ENCODE results near the gene AVP. TPM values are rescaled to one million over a fixed set of nuclear protein-coding genes. Genes with fewer than 3 reads are reported as not detected.

The AVP gene
- total and polyA plus RNA-seq, 9 of the 15 experiments (the other 6 are each of a cell fraction or from before 2014, with no cell fraction given): not detected

- TF ChIP-seq ARID3B (CRISPR knock-in tag; IDR thresholded peaks at IDR 0.05; ENCODE audit: borderline replicate concordance) (no peak), POLR2A (conservative IDR thresholded peaks at IDR 0.05) (peak; percentile 74), ZNF3 (CRISPR knock-in tag; IDR thresholded peaks at IDR 0.05) (no peak), MLX (CRISPR knock-in tag; conservative IDR thresholded peaks at IDR 0.05) (no peak), NFATC3 (IDR thresholded peaks at IDR 0.05) (no peak), MAX (CRISPR knock-in tag; IDR thresholded peaks at IDR 0.05) (peak; percentile 76), FOXA3 (CRISPR knock-in tag; conservative IDR thresholded peaks at IDR 0.05 in 1 of 2, IDR thresholded peaks at IDR 0.05 in 1 of 2) (peak in 1 of 2 experiments; percentile 79; a peak in 2 of 4 replicates), TGIF2 (CRISPR knock-in tag; IDR thresholded peaks at IDR 0.05) (no peak), ZNF24 (IDR thresholded peaks at IDR 0.05) (no peak)
Measured at GRCh38 chr20:3045816-3046676, 38.5 kb downstream of the AVP start, which contains the start of gene MRPS26 (continued).

Measured in K562 (cell line).